Right cardiac atrium (tissue), 5 donors: ENCODE data around the gene ACTR8. TPM values are rescaled to one million over a fixed set of nuclear protein-coding genes. Genes with fewer than 3 reads are reported as not detected.
A peak's percentile ranks its signal among the peaks of the same experiment; 100 is the strongest.

Source experiments
- ATAC-seq, 2 donors: fragments of 200-7000 bp; cut with Tn5 transposase; one replicate each; pipeline versions ENCODE4 v1.8.0 to v1.9.1; 2020; ENCODE audit warnings: moderate library complexity in 2 of 2, mild to moderate bottlenecking in 1 of 2
- DNase-seq, 3 donors: peaks; one replicate each; pipeline ENCODE4 v3.0.0-alpha.2; 2020
- H3K27ac ChIP-seq: one replicate; pipeline ENCODE4 v1.5.1; 2013; ENCODE audit warnings: mild to moderate bottlenecking, low read length, control low read depth, moderate library complexity
- H3K27me3 ChIP-seq: one replicate; pipeline ENCODE4 v1.6.1; 2013; ENCODE audit not compliant: control insufficient read depth, insufficient read depth
- H3K4me1 ChIP-seq: one replicate; pipeline ENCODE4 v1.6.1; 2013; ENCODE audit warnings: low read length; ENCODE audit not compliant: control insufficient read depth, insufficient read depth
- H3K4me3 ChIP-seq: one replicate; pipeline ENCODE4 v1.5.1; 2013; ENCODE audit warnings: low read length, control low read depth
- H3K9me3 ChIP-seq: one replicate; pipeline ENCODE4 v1.6.1; 2013; ENCODE audit warnings: low read length; ENCODE audit not compliant: control insufficient read depth
- WGBS: extraction: QIAGEN DNeasy Blood & Tissue Kit; methylation state at CpG from one replicate; pipeline ENCODE4 v1.1.7; 2013; 5-methylcytosine and 5-hydroxymethylcytosine counted together
- intact Hi-C, 4 donors: fragments of 100-400 bp; cut with DNase I; formaldehyde crosslinking; loops; one replicate each; pipeline versions ENCODE4 v1.11.0 to v1.14.0; 2022 to 2023
- polyA plus RNA-seq: library from polyadenylated mRNA; stranded (reverse); fragments of 200-250 nt; gene quantifications from one replicate; pipeline ENCODE4 v1.2.3, GENCODE V29; 2013
- total RNA-seq, 4 donors: library from RNA; stranded (reverse); fragmentation: NEBNext Ultra II Directional; extraction: Animal tissue kit (Norgen Biotek cat#: 25700); gene quantifications; one replicate each; pipeline ENCODE4 v1.2.1, GENCODE V29; 2021
- donor health status: healthy with polysubstance abuse.
- donor health status: DM: no; HTN: yes; CAD: no.
- donor health status: DM: no; HTN: no; CAD: no.
- donor health status: DM: no; HTN: yes; CAD: no; lungs with severe emphysema.
- donor health status: DM: yes; HTN: yes; CAD: no.

ACTR8 gene
- total and polyA plus RNA-seq, 5 donors = 13.4 to 47.9 (median 33.6) TPM

- H3K4me1 ChIP-seq = no peaks in the 10 kb centered on the region
- H3K27me3 ChIP-seq = no peaks in the 10 kb centered on the region
- 41% methylated on average over 4 of the region's 4 CpGs for WGBS
- H3K9me3 ChIP-seq = no peaks in the 10 kb centered on the region
- H3K27ac ChIP-seq = peak overlapping the region; percentile 99
- intact Hi-C loops = no loop called here
- DNase-seq (no peak), ATAC-seq (no peak)
- H3K4me3 ChIP-seq = peak overlapping the region; percentile 95
Observed at GRCh38 chr3:53892286-53892637, 10.3 kb upstream of the ACTR8 start.

GRCh38 chr3:53891497-53892285, 9.7 kb upstream of the ACTR8 start, which contains the start of gene SELENOK:
Gene SELENOK (minus strand): TSS chr3:53891859.
- ATAC-seq = peak; percentile 99
- intact Hi-C loops = no loop called here
- under 1% methylated on average over 73 of the region's 73 CpGs for WGBS

GRCh38 chr3:53890726-53891475, 8.9 kb upstream of the ACTR8 start:
- Histone ChIP-seq H3K4me1 (no peaks in the 10 kb centered on the region), H3K27ac (peak overlapping the region; percentile 88), H3K9me3 (no peaks in the 10 kb centered on the region), H3K27me3 (no peaks in the 10 kb centered on the region), H3K4me3 (peak overlapping the region; percentile 95)
- WGBS = 4% methylated on average over 21 of the region's 21 CpGs
- DNase-seq (peak in 1 of 3 donors; percentile 11), ATAC-seq (no peak)
- intact Hi-C loops = no loop called here

More at GRCh38 chr3:53891497-53892285, 9.7 kb upstream of the ACTR8 start, which contains the start of gene SELENOK:
- H3K27me3 ChIP-seq = no peaks in the 10 kb centered on the region
- peak within 1 kb of the TSS; percentile 99 for H3K27ac ChIP-seq
- peak within 1 kb of the TSS; percentile 95 for H3K4me3 ChIP-seq
- no peaks in the 10 kb centered on the region for H3K4me1 ChIP-seq
- DNase-seq = peak; percentile 99
- H3K9me3 ChIP-seq = no peaks in the 10 kb centered on the region

- no peak for DNase-seq
- no peaks in the 10 kb centered on the region for H3K27me3 ChIP-seq
- no peak for ATAC-seq
- no peaks in the 10 kb centered on the region for H3K9me3 ChIP-seq
- H3K4me1 ChIP-seq = no peaks in the 10 kb centered on the region
- H3K4me3 ChIP-seq = no peak overlapping the region
- intact Hi-C loops = no loop called here
- WGBS = 48% methylated on average over 1 of the region's 1 CpG
- H3K27ac ChIP-seq = no peak overlapping the region
Observed at GRCh38 chr3:53888232-53888631, 6.3 kb upstream of the ACTR8 start.

DNA sequence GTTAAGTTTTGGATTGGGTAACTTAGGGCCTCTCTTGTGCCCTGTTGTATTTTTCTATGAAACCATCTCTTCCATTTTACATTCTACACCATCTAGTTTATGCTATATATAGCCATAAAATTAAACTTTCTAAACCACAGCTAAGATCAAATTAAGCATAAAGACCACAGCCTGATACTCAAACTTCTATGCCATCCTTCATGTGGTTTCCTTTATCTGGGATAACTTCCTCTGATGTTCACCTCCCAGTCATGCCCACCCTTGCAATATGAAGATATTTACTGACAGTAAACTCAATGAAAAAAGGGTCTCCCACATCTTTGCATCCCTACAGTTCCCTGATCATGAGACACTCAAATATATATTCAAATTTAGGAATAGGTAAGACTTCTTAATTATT, 5.5 kb upstream of the ACTR8 start:
- no peak for ATAC-seq
- H3K27ac ChIP-seq = no peak overlapping the region
- no peak for DNase-seq
- H3K4me3 ChIP-seq = no peak overlapping the region
- H3K4me1 ChIP-seq = no peaks in the 10 kb centered on the region
- H3K27me3 ChIP-seq = no peaks in the 10 kb centered on the region
- no peaks in the 10 kb centered on the region for H3K9me3 ChIP-seq
- intact Hi-C loops = no loop called here

- Histone ChIP-seq H3K27ac (no peak overlapping the region), H3K4me3 (no peak overlapping the region), H3K27me3 (no peaks in the 10 kb centered on the region), H3K9me3 (no peaks in the 10 kb centered on the region), H3K4me1 (peaks cover 7% of the 10 kb centered on the region)
- ATAC-seq (no peak), DNase-seq (no peak)
- intact Hi-C loops = no loop called here
- 85% methylated on average over 3 of the region's 3 CpGs for WGBS
Observed at GRCh38 chr3:53885239-53885638, 3.3 kb upstream of the ACTR8 start.

- no peaks in the 10 kb centered on the region for H3K9me3 ChIP-seq
- no peaks in the 10 kb centered on the region for H3K27me3 ChIP-seq
- DNase-seq = no peak
- no peak overlapping the region for H3K4me3 ChIP-seq
- peaks cover 7% of the 10 kb centered on the region for H3K4me1 ChIP-seq
- H3K27ac ChIP-seq = no peak overlapping the region
- WGBS = 95% methylated on average over 11 of the region's 11 CpGs
- no peak for ATAC-seq
- intact Hi-C loops = no loop called here
Observed at GRCh38 chr3:53884623-53885022, 2.7 kb upstream of the ACTR8 start.

GRCh38 chr3:53883008-53883407, 1.1 kb upstream of the ACTR8 start:
- DNase-seq (no peak), ATAC-seq (no peak)
- no peaks in the 10 kb centered on the region for H3K27me3 ChIP-seq
- H3K27ac ChIP-seq = no peak overlapping the region
- WGBS = 81% methylated on average over 4 of the region's 4 CpGs
- intact Hi-C loops = no loop called here
- peaks cover 7% of the 10 kb centered on the region for H3K4me1 ChIP-seq
- no peaks in the 10 kb centered on the region for H3K9me3 ChIP-seq
- no peak overlapping the region for H3K4me3 ChIP-seq

DNA sequence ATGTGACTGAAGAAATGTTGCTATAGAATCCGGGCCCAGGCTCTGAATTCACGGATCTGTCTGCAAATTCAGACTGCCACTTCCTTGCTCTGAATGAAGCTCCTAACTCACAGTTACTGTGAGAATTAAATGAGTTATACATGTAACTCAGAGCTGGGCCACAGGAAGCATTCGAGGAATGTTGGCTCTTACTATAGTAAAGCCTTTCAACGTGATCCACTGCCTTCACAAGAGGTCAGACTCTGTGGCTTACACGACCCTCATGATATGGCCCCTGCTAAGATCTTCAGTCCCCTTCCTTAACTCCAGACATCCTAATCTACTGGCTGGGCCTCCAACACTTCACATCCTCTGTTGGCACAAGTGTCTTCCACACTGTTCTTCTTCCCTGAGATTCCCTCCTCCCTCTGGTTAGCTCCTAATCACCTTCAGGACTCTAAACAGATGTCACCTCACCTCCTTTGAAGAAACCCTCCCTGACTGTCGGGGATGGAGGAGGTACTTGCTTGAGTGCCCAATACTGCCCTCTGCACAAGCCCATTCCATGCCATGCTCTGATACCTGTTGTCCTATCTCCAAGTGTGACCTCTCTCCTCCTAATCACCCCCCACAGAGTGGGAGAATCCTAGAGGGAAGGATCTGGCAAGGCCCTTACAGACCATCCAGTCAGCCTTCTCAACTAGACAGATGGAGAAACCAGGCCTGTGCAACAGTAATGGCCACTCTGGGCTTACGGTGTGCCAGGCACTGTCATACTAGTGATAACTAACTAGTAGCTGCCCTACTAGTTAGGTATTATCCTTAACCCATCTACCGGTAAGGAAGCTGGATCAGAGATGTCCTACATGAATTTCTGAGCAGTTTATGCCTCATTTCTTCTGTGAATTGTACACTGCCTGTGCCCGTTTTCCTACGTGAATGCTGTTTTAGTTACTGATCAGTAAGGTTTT, 1.3 kb downstream of the ACTR8 start:
- Histone ChIP-seq H3K4me3 (peak overlapping the region; percentile 77), H3K9me3 (no peaks in the 10 kb centered on the region), H3K27ac (no peak overlapping the region), H3K4me1 (peaks cover 7% of the 10 kb centered on the region), H3K27me3 (no peaks in the 10 kb centered on the region)
- DNase-seq (no peak), ATAC-seq (no peak)
- intact Hi-C loops = no loop called here
- WGBS = 41% methylated on average over 10 of the region's 10 CpGs

DNA sequence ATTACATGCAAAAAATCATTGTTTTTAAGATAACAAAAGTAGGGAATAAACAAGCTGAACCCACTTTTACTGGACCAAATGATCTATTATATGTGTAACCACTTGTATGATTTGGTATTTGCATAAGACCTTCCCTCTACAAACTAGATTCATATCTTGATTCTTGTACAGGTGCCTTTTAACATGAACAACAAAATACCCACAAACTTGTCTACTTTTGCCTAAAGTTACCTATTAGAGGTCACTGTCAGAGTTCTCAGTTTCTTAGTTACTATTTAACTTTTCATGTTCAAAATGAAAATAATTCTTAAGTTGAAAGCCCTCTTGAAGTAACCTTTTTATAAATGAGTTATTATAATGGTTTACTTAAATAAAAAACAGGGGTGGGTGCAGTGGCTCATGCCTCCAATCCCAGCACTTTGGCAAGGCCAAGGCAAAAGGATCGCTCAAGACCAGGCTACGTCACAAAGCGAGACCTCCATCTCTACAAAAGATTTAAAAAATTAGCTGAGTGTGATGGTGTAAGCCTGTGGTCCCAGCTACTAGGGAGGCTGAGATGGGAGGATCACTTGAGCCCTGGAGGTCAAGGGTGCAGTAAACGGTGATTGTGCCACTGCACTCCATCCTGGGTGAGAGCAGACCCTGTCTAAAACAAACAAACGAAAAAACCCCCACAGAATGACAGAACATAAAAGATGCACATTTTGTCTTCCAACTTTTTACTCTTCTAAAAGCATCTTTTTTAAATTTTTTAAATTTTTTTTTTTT, 16.0 kb downstream of the ACTR8 start:
- WGBS = 95% methylated on average over 5 of the region's 5 CpGs
- intact Hi-C loops = no loop called here

More for the DNA sequence above, 16.0 kb downstream of the ACTR8 start:
- Histone ChIP-seq H3K4me1 (no peaks in the 10 kb centered on the region), H3K27me3 (no peaks in the 10 kb centered on the region), H3K9me3 (no peaks in the 10 kb centered on the region), H3K27ac (no peak overlapping the region), H3K4me3 (no peak overlapping the region)
- ATAC-seq (no peak), DNase-seq (no peak)
